ENCODE data around the gene KRT17. TPM values are rescaled to one million over a fixed set of nuclear protein-coding genes. Genes with fewer than 3 reads are reported as not detected.

Gene KRT17
- total RNA-seq, 1 experiment from 2014 or later: 29.0 TPM

DNA sequence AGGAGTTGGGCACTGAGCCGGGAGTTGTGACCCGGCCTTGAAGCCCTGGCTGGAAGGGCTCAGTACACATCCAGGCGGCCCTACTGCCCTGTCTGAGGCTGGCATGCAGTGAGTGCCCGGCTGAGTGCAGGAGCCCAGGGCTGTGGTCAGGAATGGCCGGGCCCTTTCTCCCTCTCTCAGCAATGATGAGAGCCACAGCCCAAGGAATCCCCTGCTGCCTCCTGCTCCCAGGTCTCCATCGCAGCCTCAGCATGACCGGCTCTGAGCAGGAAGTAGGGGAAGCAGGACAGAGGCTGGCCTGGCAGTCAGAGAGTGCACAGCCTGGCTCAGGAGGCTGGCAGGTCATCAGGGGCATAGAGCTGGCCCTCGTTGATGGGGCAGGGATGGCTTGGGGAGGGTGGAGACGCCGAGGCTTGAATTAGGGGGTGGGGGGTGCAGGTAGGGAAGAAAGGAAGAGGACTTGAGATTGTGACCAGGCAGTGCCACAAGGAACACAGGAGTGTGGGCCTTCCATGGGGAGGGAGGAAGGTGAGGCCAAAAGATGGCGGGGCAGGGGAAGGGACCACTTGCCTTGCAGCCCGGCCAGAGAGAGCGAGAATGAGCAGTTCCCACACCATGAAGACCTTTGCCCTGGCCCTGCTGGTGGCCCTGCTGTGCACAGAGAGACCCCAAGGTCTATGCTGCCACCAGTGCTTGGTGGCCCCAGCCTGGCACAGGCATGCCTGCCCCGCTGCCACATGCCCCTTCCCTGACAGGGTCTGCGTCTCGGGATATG, 32.1 kb upstream of the KRT17 start:
- no peak overlapping the region for H2AFZ ChIP-seq
- H3K36me3 ChIP-seq (ENCODE audit: low read depth): no peaks in the 10 kb centered on the region
- CTCF ChIA-PET: interaction anchor here (0.5 to 1.4 kb wide), 2 partner anchors 108 to 1355 kb away, joined by 6 to 19 read pairs; no protein-coding TSS in a partner anchor
- peaks cover 62% of the 10 kb centered on the region for H3K4me1 ChIP-seq (replicated peaks; ENCODE audit: insufficient read depth)
- peaks cover 42% of the 10 kb centered on the region for H3F3A ChIP-seq (ENCODE audit: insufficient read depth, low read depth)
- peaks cover 14% of the 10 kb centered on the region; the same call in 1 of the 2 replicates for H3K79me2 ChIP-seq (ENCODE audit: low read depth)
- peak overlapping the region; percentile 66 for H3K4me2 ChIP-seq
- no peak overlapping the region for H3K4me3 ChIP-seq
- POLR2A ChIA-PET (ENCODE audit: unreplicated experiment): interaction anchor here (0.5 to 1.0 kb wide), 6 partner anchors 51 to 1144 kb away, joined by 3 to 7 read pairs (median 4); partner anchors contain the start of gene KRT19
- H3K27ac ChIP-seq: peak overlapping the region; percentile 98
- no peaks in the 10 kb centered on the region for H4K20me1 ChIP-seq (ENCODE audit: insufficient read depth)
- TSS peak; percentile 46 for BruUV-seq (replicated peaks)
- intact Hi-C loops (cut with micrococcal nuclease; ENCODE audit: unreplicated experiment): loop anchor here (5.0 kb wide), 1 partner anchor 254 kb away; no protein-coding TSS in a partner anchor
- no peaks in the 10 kb centered on the region for H3K9me2 ChIP-seq (ENCODE audit: insufficient read depth)
- no peak for TF ChIP-seq EZH2 (IDR thresholded peaks at IDR 0.05; ENCODE audit: low read depth)
- TF ChIP-seq CTCF (conservative IDR thresholded peaks at IDR 0.05): no peak
- H3K27me3 ChIP-seq (ENCODE audit: insufficient read depth, low read depth): no peaks in the 10 kb centered on the region
- no peaks in the 10 kb centered on the region for H3K9me3 ChIP-seq (ENCODE audit: insufficient read depth, low read depth)
- DNase-seq: no peak

- intact Hi-C loops (cut with micrococcal nuclease; ENCODE audit: unreplicated experiment): loop anchor here (1.0 to 5.0 kb wide), 6 partner anchors 23 to 740 kb away; partner anchors contain the start of genes KRT13, KRT17 and KRT19
- H3K9me3 ChIP-seq (ENCODE audit: insufficient read depth, low read depth): no peaks in the 10 kb centered on the region
- ChIA-PET CTCF (interaction anchor here (0.5 to 1.4 kb wide), 2 partner anchors 107 to 1354 kb away, joined by 6 to 19 read pairs; no protein-coding TSS in a partner anchor), POLR2A (ENCODE audit: unreplicated experiment) (interaction anchor here (0.5 to 1.0 kb wide), 6 partner anchors 52 to 1143 kb away, joined by 3 to 7 read pairs (median 4); no protein-coding TSS in a partner anchor)
- peaks cover 70% of the 10 kb centered on the region for H3K4me1 ChIP-seq (replicated peaks; ENCODE audit: insufficient read depth)
- peak overlapping the region; percentile 86 for H3K4me2 ChIP-seq
- H4K20me1 ChIP-seq (ENCODE audit: insufficient read depth): no peaks in the 10 kb centered on the region
- no peaks in the 10 kb centered on the region for H3K36me3 ChIP-seq (ENCODE audit: low read depth)
- peak overlapping the region; percentile 98 for H3K27ac ChIP-seq
- H3K79me2 ChIP-seq (ENCODE audit: low read depth): peaks cover 14% of the 10 kb centered on the region; the same call in 1 of the 2 replicates
- H2AFZ ChIP-seq: no peak overlapping the region
- H3F3A ChIP-seq (ENCODE audit: insufficient read depth, low read depth): peaks cover 42% of the 10 kb centered on the region
- peak; percentile 96 to 97 for DNase-seq
- TF ChIP-seq CTCF (conservative IDR thresholded peaks at IDR 0.05) (no peak), EZH2 (IDR thresholded peaks at IDR 0.05; ENCODE audit: low read depth) (no peak)
- no TSS peak for BruUV-seq (replicated peaks)
- H3K4me3 ChIP-seq: peak overlapping the region; percentile 31; the same call in 1 of the 2 replicates
- H3K27me3 ChIP-seq (ENCODE audit: insufficient read depth, low read depth): no peaks in the 10 kb centered on the region
- H3K9me2 ChIP-seq (ENCODE audit: insufficient read depth): no peaks in the 10 kb centered on the region
These were observed 31.3 kb upstream of the KRT17 start for GRCh38 chr17:41655611-41656111.

All from PC-9 (cell line).